Measurements from ENCODE around the gene NEIL1. TPM values are rescaled to one million over a fixed set of nuclear protein-coding genes. Genes with fewer than 3 reads are reported as not detected.
"Not testable (repeated sequence)": the region's sequence is repeated elsewhere in the genome, so short reads cannot be mapped to it uniquely, and the experiment has no call there.

The NEIL1 gene
- total and polyA plus RNA-seq, 2 donors (not counting 3 experiments of a cell fraction or from before 2014, with no cell fraction given), result 29.5 TPM

- H3K9ac ChIP-seq (replicated peaks; ENCODE audit: extremely low read depth, insufficient read depth, low read length); H3K9me3 ChIP-seq (replicated peaks; ENCODE audit: control insufficient read depth, insufficient read depth, low read length); POLR2A ChIA-PET; H3K27me3 ChIP-seq (ENCODE audit: control insufficient read depth in 2 of 2, insufficient read depth in 2 of 2, low read length in 2 of 2); H3K4me2 ChIP-seq (ENCODE audit: insufficient read depth, low read length); BruUV-seq (replicated peaks); H3K27ac ChIP-seq (ENCODE audit: insufficient read depth, low read depth, low read length); H2AFZ ChIP-seq (ENCODE audit: low read depth, low read length); DNase-seq (ENCODE audit: low read depth, low spot score); CTCF ChIA-PET; H3K79me2 ChIP-seq (ENCODE audit: control insufficient read depth, insufficient read depth, low read length); FAIRE-seq; H4K20me1 ChIP-seq (replicated peaks; ENCODE audit: control insufficient read depth, extremely low read depth, insufficient read depth, low read length); H3K4me3 ChIP-seq (replicated peaks in 1 of 3; ENCODE audit: insufficient read depth in 1 of 3, low read depth in 1 of 3, low read length in 3 of 3); H3K4me1 ChIP-seq (ENCODE audit: control insufficient read depth, extremely low read depth, insufficient read depth, low read length); H3K9me1 ChIP-seq (replicated peaks; ENCODE audit: control insufficient read depth, extremely low read depth, insufficient read depth, low read length); intact Hi-C loops (cut with micrococcal nuclease); dilution Hi-C loops (cut with MboI; ENCODE audit: extremely low pct_ligation_motif_present, low sequenced_read_pairs); H3K36me3 ChIP-seq (ENCODE audit: control insufficient read depth in 2 of 2, extremely low read depth in 1 of 2, insufficient read depth in 2 of 2, low read length in 2 of 2): not testable (repeated sequence)
Observed at GRCh38 chr15:75343953-75344352, 2.9 kb upstream of the NEIL1 start.

- Histone ChIP-seq H4K20me1 (replicated peaks; ENCODE audit: control insufficient read depth, extremely low read depth, insufficient read depth, low read length) (no peaks in the 10 kb centered on the region), H3K4me1 (ENCODE audit: control insufficient read depth, extremely low read depth, insufficient read depth, low read length) (peaks cover 7% of the 10 kb centered on the region), H2AFZ (ENCODE audit: low read depth, low read length) (peak overlapping the region; percentile 65), H3K4me2 (ENCODE audit: insufficient read depth, low read length) (peak overlapping the region; percentile 53), H3K9ac (replicated peaks; ENCODE audit: extremely low read depth, insufficient read depth, low read length) (peak overlapping the region; percentile 28), H3K4me3 (replicated peaks in 1 of 3; ENCODE audit: insufficient read depth in 1 of 3, low read depth in 1 of 3, low read length in 3 of 3) (peak overlapping the region; percentile 59 to 84 (median 68)), H3K9me1 (replicated peaks; ENCODE audit: control insufficient read depth, extremely low read depth, insufficient read depth, low read length) (no peaks in the 10 kb centered on the region), H3K27me3 (ENCODE audit: control insufficient read depth in 2 of 2, insufficient read depth in 2 of 2, low read length in 2 of 2) (no peaks in the 10 kb centered on the region), H3K79me2 (ENCODE audit: control insufficient read depth, insufficient read depth, low read length) (no peaks in the 10 kb centered on the region), H3K9me3 (replicated peaks; ENCODE audit: control insufficient read depth, insufficient read depth, low read length) (no peaks in the 10 kb centered on the region), H3K36me3 (ENCODE audit: control insufficient read depth in 2 of 2, extremely low read depth in 1 of 2, insufficient read depth in 2 of 2, low read length in 2 of 2) (no peaks in the 10 kb centered on the region), H3K27ac (ENCODE audit: insufficient read depth, low read depth, low read length) (no peak overlapping the region)
- DNase-seq (ENCODE audit: low read depth, low spot score), result peak; percentile 20
- TF ChIP-seq FOS (IDR thresholded peaks at IDR 0.05; ENCODE audit: borderline replicate concordance, insufficient read depth, low read length), result no peak
- TF ChIP-seq POLR2AphosphoS5 (IDR thresholded peaks at IDR 0.05; ENCODE audit: insufficient read depth, low read depth, low read length), result no peak
- TF ChIP-seq MYC (IDR thresholded peaks at IDR 0.05; ENCODE audit: low read depth, low read length), result no peak
- no peak for TF ChIP-seq GATA2 (IDR thresholded peaks at IDR 0.05; ENCODE audit: insufficient read depth, insufficient read length, low read depth, low read length)
- no peak for TF ChIP-seq POLR2A (IDR thresholded peaks at IDR 0.05; ENCODE audit: low read depth, low read length)
- no peak for TF ChIP-seq MAX (IDR thresholded peaks at IDR 0.05; ENCODE audit: insufficient read depth, insufficient read length)
- TF ChIP-seq CTCF (IDR thresholded peaks at IDR 0.05; ENCODE audit: extremely low read depth in 1 of 2, insufficient read depth in 1 of 2, low read depth in 1 of 2, low read length in 2 of 2), result no peak
- no peak for TF ChIP-seq JUN (IDR thresholded peaks at IDR 0.05; ENCODE audit: borderline replicate concordance, insufficient read depth, insufficient read length, low read depth)
- no peak for TF ChIP-seq EZH2 (IDR thresholded peaks at IDR 0.05; ENCODE audit: borderline replicate concordance, low read depth, low read length, severe bottlenecking)
- dilution Hi-C loops (cut with MboI; ENCODE audit: extremely low pct_ligation_motif_present, low sequenced_read_pairs) (no loop called here), intact Hi-C loops (cut with micrococcal nuclease) (no loop called here)
- peak; percentile 42 for FAIRE-seq
- POLR2A ChIA-PET, result no interaction called here
- TSS peak; percentile 30 for BruUV-seq (replicated peaks)
- CTCF ChIA-PET, result no interaction called here
Observed at GRCh38 chr15:75347222-75348033, 589 bp downstream of the NEIL1 start.

Data from endothelial cell of umbilical vein (primary cell).